Measurements from ENCODE around the gene CLDN10. TPM values are rescaled to one million over a fixed set of nuclear protein-coding genes. Genes with fewer than 3 reads are reported as not detected.

Gene CLDN10
- total and polyA plus RNA-seq, 2 donors (not counting 3 experiments of a cell fraction or from before 2014, with no cell fraction given) = 0.49 to 0.69 TPM

GRCh38 chr13:95508996-95509395 is 43.5 kb upstream of the CLDN10 start:
- H4K20me1 ChIP-seq (replicated peaks; ENCODE audit: control insufficient read depth, extremely low read depth, insufficient read depth, low read length) = no peaks in the 10 kb centered on the region
- no peak overlapping the region for H3K9ac ChIP-seq (replicated peaks; ENCODE audit: extremely low read depth, insufficient read depth, low read length)
- no peak overlapping the region for H3K4me3 ChIP-seq (replicated peaks in 1 of 3; ENCODE audit: insufficient read depth in 1 of 3, low read depth in 1 of 3, low read length in 3 of 3)
- POLR2A ChIA-PET = no interaction called here
- H3K79me2 ChIP-seq (ENCODE audit: control insufficient read depth, insufficient read depth, low read length) = no peaks in the 10 kb centered on the region
- no peak overlapping the region for H3K4me2 ChIP-seq (ENCODE audit: insufficient read depth, low read length)
- H3K9me3 ChIP-seq (replicated peaks; ENCODE audit: control insufficient read depth, insufficient read depth, low read length) = no peaks in the 10 kb centered on the region
- dilution Hi-C loops (cut with MboI; ENCODE audit: extremely low pct_ligation_motif_present, low sequenced_read_pairs) (no loop called here), intact Hi-C loops (cut with micrococcal nuclease) (no loop called here)
- FAIRE-seq (no peak), DNase-seq (ENCODE audit: low read depth, low spot score) (no peak)
- TF ChIP-seq JUN (IDR thresholded peaks at IDR 0.05; ENCODE audit: borderline replicate concordance, insufficient read depth, insufficient read length, low read depth) = no peak
- no peak for TF ChIP-seq FOS (IDR thresholded peaks at IDR 0.05; ENCODE audit: borderline replicate concordance, insufficient read depth, low read length)
- TF ChIP-seq CTCF (IDR thresholded peaks at IDR 0.05; ENCODE audit: extremely low read depth in 1 of 2, insufficient read depth in 1 of 2, low read depth in 1 of 2, low read length in 2 of 2) = no peak
- TF ChIP-seq POLR2A (IDR thresholded peaks at IDR 0.05; ENCODE audit: low read depth, low read length) = no peak
- no peak for TF ChIP-seq MAX (IDR thresholded peaks at IDR 0.05; ENCODE audit: insufficient read depth, insufficient read length)
- no peak for TF ChIP-seq EZH2 (IDR thresholded peaks at IDR 0.05; ENCODE audit: borderline replicate concordance, low read depth, low read length, severe bottlenecking)
- TF ChIP-seq GATA2 (IDR thresholded peaks at IDR 0.05; ENCODE audit: insufficient read depth, insufficient read length, low read depth, low read length) = no peak
- TF ChIP-seq MYC (IDR thresholded peaks at IDR 0.05; ENCODE audit: low read depth, low read length) = no peak
- TF ChIP-seq POLR2AphosphoS5 (IDR thresholded peaks at IDR 0.05; ENCODE audit: insufficient read depth, low read depth, low read length) = no peak
- H3K27ac ChIP-seq (ENCODE audit: insufficient read depth, low read depth, low read length) = no peak overlapping the region
- CTCF ChIA-PET = interaction anchor here (1.0 to 1.2 kb wide), 3 partner anchors 10 to 13 kb away, joined by 3 read pairs; no protein-coding TSS in a partner anchor
- H3K9me1 ChIP-seq (replicated peaks; ENCODE audit: control insufficient read depth, extremely low read depth, insufficient read depth, low read length) = no peaks in the 10 kb centered on the region
- H3K27me3 ChIP-seq (ENCODE audit: control insufficient read depth in 2 of 2, insufficient read depth in 2 of 2, low read length in 2 of 2) = peaks cover 0 to 7% of the 10 kb centered on the region in 2 experiments
- H3K4me1 ChIP-seq (ENCODE audit: control insufficient read depth, extremely low read depth, insufficient read depth, low read length) = peaks cover 6% of the 10 kb centered on the region
- BruUV-seq (replicated peaks) = no TSS peak
- H3K36me3 ChIP-seq (ENCODE audit: control insufficient read depth in 2 of 2, extremely low read depth in 1 of 2, insufficient read depth in 2 of 2, low read length in 2 of 2) = no peaks in the 10 kb centered on the region
- no peak overlapping the region for H2AFZ ChIP-seq (ENCODE audit: low read depth, low read length)

Measured in endothelial cell of umbilical vein (primary cell).